HG03039 (cell line): ENCODE measurements around the gene HDDC2.
"Not testable (repeated sequence)": the region's sequence is repeated elsewhere in the genome, so short reads cannot be mapped to it uniquely, and the experiment has no call there.

Source experiments
- ATAC-seq: cut with Tn5 transposase; IDR thresholded peaks from one replicate; pipeline ENCODE4 v1.9.1; 2021; ENCODE audit warnings: mild to moderate bottlenecking, moderate library complexity; ENCODE audit not compliant: unreplicated experiment

HDDC2 gene

GRCh38 chr6:125307150-125307838 lies 5.5 kb upstream of the HDDC2 start:
- no peak for ATAC-seq

- no peak for ATAC-seq
Observed at GRCh38 chr6:125306756-125307149, 5.0 kb upstream of the HDDC2 start.

- ATAC-seq: no peak
Observed at GRCh38 chr6:125304970-125305660, 3.3 kb upstream of the HDDC2 start.

DNA sequence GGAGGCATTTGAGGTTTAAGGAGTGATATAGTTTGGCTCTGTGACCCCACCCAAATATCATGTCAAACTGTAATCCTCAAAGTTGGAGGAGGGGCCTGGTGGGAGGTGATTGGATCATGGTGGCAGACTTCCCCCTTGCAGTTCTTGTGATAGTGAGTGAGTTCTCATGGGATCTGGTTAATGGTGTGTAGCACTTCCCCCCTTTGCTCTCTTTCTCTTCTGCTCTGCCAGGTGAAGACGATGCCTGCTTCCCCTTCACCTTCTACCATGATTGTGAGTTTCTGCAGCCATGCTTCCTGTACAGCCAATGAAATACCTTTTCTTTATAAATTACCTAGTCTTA lies 1.7 kb upstream of the HDDC2 start:
- no peak for ATAC-seq

DNA sequence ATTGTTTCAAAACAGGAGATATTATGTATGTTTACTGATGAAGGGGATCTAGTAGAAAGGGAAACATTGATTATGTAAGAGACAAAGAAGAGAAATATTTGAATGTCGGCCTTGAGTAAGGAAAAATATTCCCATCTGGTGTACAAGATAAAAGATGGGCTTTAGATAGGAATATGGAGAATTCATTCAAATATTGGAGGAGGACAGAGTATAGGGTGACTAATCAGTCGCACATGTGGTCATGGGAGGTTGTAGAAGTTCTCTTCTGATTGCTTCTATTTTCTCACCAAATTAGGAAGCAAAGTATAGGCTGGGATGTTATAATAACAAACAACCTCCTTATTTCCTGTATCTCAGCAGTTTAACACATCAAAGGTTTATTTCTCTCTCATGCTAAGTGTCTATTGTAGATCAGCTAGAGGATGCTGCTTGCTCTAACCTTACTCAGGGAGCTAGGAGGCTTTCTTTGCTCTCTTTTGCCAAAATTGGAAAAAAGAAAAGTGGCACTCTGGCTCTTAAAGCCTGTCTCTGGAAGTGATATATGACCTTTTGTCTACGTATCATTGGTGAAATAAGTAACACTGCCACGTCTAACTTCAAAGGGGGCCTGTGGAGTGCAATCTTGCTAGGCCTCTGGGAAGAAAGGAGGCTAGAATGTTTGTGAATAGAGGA lies 1.2 kb upstream of the HDDC2 start:
- no peak for ATAC-seq

DNA sequence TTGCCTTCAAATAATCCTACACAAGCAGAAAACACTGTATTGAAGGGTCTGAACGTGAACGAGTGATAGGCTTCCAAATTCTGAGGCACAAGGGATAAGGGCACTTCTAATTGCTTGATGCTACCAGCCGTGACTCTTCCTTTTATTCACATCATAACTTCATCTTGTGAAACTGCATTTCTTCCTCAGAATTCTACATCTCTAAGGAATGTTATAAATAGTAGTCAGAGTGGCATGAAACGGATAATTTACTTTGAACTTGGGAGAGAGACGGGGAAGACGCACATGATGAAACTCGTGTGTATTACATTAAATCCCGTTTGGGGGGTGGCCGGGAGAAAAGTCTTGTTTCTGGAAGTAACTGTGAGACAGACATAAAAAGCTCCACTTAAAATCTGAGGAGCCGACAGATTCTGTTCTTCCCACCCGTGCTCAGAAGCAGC lies 754 bp downstream of the HDDC2 start:
- no peak for ATAC-seq

- no peak for ATAC-seq
Observed at GRCh38 chr6:125299257-125299656, 2.5 kb downstream of the HDDC2 start.

DNA sequence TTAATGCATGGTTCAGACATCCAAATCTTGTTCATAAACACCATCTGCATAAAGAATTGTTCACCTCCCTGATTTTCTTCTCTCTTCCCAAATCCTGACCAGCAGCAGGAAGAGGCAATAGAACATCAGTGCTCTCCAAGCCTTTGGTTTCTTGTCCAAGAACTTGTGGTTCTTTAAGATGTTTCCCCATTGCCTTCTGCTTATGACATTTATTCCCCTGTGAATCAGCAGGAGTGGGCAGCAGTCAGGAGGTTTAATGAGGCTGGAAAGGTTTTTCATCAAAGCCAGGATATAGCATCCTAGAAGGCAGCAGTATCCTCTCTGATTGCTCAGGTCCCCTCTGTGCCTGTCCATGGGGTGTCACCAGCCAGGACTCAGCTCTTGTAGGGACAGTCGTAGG lies 5.3 kb downstream of the HDDC2 start:
- no peak for ATAC-seq

GRCh38 chr6:125294925-125295324 lies 6.8 kb downstream of the HDDC2 start:
- ATAC-seq: no peak

- ATAC-seq: no peak
Observed at GRCh38 chr6:125294036-125294435, 7.7 kb downstream of the HDDC2 start.

GRCh38 chr6:125293587-125293986 lies 8.2 kb downstream of the HDDC2 start:
- ATAC-seq: no peak

DNA sequence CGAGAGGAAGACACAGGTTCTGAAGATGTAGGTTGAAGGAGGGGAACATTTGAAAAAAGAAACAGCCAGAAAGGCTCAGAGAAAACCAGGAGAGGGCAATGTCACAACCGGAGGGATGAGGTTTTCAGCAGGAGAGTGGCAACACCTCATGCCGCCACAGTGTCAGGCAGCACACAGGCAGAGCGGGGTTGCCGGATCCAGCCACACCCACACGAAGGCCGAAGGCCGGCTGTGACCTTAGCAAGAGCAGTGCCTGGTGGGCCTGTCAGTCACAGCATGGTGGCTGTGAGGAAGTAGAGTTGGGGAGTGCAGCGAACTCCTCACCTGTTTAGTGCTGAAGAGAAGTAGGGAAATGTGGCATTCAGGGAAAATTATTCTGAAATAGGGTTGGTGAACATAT lies 14.0 kb downstream of the HDDC2 start:
- ATAC-seq: no peak

DNA sequence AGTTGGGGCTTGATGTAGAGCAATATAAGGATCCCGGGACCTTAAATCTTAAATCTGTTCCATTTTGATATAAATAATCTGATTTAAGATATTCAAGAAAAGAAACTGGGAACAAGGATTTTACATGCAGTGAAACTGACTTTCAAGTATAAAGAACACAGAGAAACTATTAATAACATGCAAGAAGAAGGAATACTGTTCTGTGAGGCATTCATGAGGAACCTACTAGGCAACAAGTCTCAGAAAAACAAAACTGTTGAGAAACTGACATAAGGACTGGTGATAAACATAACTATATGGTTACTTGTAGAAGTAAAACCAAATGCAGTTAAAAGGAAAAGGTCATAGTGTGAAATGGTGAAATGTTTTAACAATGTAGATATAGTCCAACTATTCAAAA lies 15.8 kb downstream of the HDDC2 start:
- no peak for ATAC-seq

- no peak for ATAC-seq
Observed at GRCh38 chr6:125285353-125285752, 16.4 kb downstream of the HDDC2 start.

DNA sequence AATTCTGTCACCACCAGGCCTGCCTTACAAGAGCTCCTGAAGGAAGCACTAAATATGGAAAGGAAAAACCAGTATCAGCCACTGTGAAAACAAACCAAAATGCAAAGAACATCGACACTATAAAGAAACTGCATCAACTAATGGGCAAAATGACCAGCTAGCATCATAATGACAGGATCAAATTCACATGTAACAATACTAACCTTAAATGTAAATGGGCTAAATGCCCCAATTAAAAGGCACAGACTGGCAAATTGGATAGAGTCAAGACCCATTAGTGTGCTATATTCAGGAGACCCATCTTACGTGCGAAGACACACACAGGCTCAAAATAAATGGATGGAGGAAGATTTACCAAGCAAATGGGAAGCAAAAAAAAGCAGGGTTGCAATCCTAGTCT lies 19.3 kb downstream of the HDDC2 start:
- not testable (repeated sequence) for ATAC-seq

DNA sequence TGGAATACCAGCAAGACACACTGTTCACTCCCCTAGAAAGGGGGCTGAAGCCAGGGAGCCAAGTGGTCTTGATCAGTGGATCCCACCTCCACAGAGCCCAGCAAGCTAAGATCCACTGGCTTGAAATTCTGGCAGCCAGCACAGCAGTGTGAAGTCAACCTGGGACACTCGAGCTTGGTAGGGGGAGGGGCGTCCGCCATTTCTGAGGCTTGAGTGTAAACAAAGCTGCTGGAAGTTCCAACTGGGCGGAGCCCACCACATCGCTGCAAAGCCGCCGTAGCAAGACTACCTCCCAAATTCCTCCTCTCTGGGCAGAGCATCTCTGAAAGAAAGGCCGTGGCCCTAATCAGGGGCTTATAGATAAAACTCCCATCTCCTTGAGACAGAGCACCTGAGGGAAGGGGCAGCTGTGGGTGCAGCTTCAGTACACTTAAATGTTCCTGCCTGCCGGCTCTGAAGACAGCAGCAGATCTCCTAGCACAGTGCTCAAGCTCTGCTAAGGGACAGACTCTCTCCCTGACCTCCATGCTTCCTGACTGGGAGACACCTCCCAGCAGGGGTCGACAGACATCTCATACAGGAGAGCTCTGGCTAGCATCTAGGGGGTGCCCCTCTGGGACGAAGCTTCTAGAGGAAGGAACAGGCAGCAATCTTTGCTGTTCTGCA lies 21.3 kb downstream of the HDDC2 start:
- not testable (repeated sequence) for ATAC-seq

DNA sequence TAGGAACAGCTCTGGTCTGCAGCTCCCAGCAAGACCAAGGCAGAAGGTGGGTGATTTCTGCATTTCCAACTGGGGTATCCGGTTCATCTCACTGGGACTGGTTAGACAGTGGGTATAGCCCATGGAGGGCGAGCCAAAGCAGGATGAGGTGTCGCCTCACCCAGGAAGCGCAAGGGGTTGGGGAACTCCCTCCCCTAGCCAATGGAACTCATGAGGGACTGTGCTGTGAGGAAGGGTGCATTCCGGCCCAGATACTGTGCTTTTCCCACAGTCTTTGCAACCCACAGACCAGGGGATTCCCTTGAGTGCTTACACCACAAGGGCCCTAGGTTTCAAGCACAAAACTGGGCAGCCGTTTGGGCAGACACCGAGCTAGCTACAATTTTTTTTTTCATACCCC lies 21.8 kb downstream of the HDDC2 start:
- ATAC-seq: no peak

DNA sequence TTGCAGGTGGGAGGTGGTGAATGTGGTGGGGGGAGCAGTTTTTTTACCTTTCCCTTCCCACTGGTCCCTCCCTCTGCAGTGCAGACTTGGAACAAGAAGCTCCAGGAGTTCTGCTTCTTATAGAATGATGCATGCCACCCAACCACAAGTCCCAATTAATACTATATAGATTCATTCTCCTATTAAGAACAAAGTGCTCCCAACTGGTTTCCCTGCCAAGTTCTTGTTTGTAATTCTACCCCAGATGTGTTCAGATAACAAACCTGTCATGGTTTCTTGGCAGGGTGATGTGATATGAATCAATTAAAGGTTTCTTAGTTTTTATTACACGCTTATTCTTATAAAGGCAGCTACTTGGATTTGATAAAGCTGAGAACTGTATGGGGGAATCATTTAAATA lies 23.9 kb downstream of the HDDC2 start:
- no peak for ATAC-seq

- no peak for ATAC-seq
Observed at GRCh38 chr6:125275779-125276178, 26.0 kb downstream of the HDDC2 start.

- ATAC-seq: no peak
Observed at GRCh38 chr6:125274935-125275334, 26.8 kb downstream of the HDDC2 start.

- ATAC-seq: no peak
Observed at GRCh38 chr6:125273965-125274364, 27.8 kb downstream of the HDDC2 start.

DNA sequence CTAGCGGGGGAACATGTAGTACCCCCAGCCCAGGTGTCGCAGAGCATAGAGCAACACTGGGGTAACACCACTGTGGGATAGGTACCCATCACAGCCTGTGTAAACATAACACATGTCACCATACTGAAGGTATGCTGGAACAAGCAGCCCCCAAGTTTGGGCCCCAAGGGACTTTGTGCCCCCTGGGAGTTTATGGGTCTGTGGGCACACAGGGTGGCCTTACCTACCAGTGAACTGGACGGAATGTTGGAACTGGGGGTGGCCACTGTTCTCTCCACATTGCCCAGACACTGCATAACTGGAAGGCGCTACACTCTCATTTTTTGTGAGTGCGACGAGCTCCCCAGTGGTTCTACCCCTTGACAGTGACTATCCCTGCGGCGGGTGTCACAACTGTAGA lies 28.5 kb downstream of the HDDC2 start:
- no peak for ATAC-seq
